Measurements from ENCODE around the gene RTL3.

DNA sequence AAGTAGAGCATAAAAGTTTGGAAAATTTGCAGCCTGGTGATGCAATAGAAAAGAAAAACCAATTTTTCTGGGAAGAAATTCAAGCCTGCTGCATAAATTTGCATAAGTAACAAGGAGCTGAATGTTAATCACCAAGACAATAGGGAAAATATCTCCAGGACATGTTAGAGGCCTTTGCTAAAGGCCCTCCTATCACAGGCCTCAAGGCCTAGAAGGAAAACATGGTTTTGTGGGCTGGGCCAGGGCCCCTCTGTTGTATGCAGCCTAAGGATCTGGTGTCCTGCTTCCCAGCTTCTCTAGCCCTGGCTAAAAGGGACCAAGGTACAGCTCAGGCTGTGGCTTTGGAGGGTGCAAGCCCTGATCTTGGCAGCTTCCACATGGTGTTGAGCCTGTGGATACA, 6.2 kb upstream of the RTL3 start:
- TF ChIP-seq, protein P1, sequence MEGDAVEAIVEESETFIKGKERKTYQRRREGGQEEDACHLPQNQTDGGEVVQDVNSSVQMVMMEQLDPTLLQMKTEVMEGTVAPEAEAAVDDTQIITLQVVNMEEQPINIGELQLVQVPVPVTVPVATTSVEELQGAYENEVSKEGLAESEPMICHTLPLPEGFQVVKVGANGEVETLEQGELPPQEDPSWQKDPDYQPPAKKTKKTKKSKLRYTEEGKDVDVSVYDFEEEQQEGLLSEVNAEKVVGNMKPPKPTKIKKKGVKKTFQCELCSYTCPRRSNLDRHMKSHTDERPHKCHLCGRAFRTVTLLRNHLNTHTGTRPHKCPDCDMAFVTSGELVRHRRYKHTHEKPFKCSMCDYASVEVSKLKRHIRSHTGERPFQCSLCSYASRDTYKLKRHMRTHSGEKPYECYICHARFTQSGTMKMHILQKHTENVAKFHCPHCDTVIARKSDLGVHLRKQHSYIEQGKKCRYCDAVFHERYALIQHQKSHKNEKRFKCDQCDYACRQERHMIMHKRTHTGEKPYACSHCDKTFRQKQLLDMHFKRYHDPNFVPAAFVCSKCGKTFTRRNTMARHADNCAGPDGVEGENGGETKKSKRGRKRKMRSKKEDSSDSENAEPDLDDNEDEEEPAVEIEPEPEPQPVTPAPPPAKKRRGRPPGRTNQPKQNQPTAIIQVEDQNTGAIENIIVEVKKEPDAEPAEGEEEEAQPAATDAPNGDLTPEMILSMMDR (optimal IDR thresholded peaks at IDR 0.05 in 1 of 3, IDR thresholded peaks at IDR 0.05 in 1 of 3, conservative IDR thresholded peaks at IDR 0.05 in 1 of 3; ENCODE audit: extremely low read depth in 1 of 3, insufficient read depth in 2 of 3, low read length in 3 of 3): no peak
- no peak for TF ChIP-seq EZH2 (IDR thresholded peaks at IDR 0.05; ENCODE audit: low read length)
